Measurements from ENCODE around the gene BNC2.

DNA sequence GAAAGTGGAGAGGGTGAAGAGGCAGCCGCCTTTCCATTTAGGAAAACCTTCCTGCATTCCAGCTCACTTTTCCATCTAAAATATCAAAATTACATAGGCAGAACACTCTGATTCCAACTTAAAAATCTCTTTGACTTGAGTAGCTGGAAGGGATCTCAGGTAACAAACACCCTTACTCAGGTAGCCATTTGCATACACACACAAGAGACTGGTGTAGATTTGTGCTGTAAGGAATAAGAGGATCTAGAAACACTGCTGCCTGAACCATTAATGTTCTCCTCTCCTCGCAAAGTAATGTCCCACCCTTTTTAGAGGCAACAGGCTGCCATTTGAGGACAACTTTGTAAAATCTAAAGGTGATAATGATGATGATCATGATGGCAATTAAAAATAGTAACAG lies 53.5 kb downstream of the BNC2 start:
- no peak for TF ChIP-seq POLR2AphosphoS5 (IDR thresholded peaks at IDR 0.05; ENCODE audit: low read depth, low read length)
- TF ChIP-seq POLR2A (IDR thresholded peaks at IDR 0.05; ENCODE audit: low read depth, low read length), result no peak

Measured in GM12892 (cell line).